ENCODE measurements around the gene TRPC4.

The TRPC4 gene

DNA sequence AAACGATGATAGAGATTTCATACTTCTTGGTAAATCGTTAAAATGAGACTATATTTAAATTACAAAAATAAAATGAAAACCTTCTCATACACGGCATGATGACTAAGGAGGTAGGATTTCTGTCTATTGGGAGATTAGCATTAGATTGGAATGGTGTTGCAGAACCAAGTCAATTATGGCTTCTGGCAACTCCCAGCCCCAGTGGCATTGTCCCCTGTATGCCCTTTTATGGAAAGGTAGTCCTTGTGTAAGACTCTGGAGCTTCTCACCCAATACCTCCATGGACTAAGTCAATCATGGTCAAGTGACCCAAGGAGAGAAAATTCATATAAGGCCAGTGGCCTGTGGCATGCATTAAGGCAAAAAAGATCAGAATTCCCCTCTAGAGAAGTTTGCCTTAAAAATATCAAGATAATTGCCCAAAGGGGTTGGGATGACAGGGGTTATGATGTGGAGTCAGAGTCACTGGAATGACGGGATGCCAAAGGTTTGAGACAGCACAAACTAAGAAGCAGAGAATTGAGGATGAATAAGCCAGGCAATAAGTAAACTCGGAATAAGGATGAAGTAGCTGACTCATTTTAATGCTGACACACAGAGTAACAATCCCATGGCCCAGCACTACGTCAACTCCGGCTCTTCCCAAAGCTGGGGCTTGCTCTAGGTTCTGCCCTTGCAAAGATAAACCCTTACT lies 213.2 kb downstream of the TRPC4 start:
- TF ChIP-seq RAD21 (IDR thresholded peaks at IDR 0.05; ENCODE audit: low read depth) (no peak), TAF1 (IDR thresholded peaks at IDR 0.05; ENCODE audit: low read depth) (no peak), ZBTB7A (IDR thresholded peaks at IDR 0.05; ENCODE audit: low read depth) (no peak), TCF12 (IDR thresholded peaks at IDR 0.05; ENCODE audit: low read depth) (no peak), EGR1 (IDR thresholded peaks at IDR 0.05) (no peak), CEBPB (IDR thresholded peaks at IDR 0.05) (no peak), CREB1 (IDR thresholded peaks at IDR 0.05; ENCODE audit: low read depth) (no peak), NFIC (IDR thresholded peaks at IDR 0.05) (no peak)

DNA sequence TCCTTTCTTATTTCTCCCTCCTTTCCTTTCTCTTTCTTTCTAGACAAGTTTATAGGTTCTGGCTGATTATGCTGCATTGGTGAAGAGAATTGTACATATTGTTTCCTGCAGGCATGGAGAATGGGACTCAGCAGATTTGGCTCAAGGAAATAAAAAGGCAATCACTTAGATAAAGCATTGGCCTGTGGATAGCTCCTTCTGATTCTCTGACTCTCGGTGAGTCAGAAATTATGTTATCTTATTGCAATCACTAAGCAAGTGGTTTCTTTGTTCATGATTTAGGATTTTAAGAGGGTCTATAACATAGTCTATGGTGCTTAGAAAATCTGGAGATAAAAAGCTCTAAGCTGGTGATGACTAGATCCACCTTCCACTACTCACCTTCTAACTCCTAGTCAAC lies 217.0 kb downstream of the TRPC4 start:
- no peak for TF ChIP-seq TAF1 (IDR thresholded peaks at IDR 0.05; ENCODE audit: low read depth)
- TF ChIP-seq EGR1 (IDR thresholded peaks at IDR 0.05) = no peak
- TF ChIP-seq, protein P1, sequence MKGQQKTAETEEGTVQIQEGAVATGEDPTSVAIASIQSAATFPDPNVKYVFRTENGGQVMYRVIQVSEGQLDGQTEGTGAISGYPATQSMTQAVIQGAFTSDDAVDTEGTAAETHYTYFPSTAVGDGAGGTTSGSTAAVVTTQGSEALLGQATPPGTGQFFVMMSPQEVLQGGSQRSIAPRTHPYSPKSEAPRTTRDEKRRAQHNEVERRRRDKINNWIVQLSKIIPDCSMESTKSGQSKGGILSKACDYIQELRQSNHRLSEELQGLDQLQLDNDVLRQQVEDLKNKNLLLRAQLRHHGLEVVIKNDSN (IDR thresholded peaks at IDR 0.05) = no peak
- TF ChIP-seq, protein P2, sequence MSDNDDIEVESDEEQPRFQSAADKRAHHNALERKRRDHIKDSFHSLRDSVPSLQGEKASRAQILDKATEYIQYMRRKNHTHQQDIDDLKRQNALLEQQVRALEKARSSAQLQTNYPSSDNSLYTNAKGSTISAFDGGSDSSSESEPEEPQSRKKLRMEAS (IDR thresholded peaks at IDR 0.05) = no peak
- TF ChIP-seq, protein P3, sequence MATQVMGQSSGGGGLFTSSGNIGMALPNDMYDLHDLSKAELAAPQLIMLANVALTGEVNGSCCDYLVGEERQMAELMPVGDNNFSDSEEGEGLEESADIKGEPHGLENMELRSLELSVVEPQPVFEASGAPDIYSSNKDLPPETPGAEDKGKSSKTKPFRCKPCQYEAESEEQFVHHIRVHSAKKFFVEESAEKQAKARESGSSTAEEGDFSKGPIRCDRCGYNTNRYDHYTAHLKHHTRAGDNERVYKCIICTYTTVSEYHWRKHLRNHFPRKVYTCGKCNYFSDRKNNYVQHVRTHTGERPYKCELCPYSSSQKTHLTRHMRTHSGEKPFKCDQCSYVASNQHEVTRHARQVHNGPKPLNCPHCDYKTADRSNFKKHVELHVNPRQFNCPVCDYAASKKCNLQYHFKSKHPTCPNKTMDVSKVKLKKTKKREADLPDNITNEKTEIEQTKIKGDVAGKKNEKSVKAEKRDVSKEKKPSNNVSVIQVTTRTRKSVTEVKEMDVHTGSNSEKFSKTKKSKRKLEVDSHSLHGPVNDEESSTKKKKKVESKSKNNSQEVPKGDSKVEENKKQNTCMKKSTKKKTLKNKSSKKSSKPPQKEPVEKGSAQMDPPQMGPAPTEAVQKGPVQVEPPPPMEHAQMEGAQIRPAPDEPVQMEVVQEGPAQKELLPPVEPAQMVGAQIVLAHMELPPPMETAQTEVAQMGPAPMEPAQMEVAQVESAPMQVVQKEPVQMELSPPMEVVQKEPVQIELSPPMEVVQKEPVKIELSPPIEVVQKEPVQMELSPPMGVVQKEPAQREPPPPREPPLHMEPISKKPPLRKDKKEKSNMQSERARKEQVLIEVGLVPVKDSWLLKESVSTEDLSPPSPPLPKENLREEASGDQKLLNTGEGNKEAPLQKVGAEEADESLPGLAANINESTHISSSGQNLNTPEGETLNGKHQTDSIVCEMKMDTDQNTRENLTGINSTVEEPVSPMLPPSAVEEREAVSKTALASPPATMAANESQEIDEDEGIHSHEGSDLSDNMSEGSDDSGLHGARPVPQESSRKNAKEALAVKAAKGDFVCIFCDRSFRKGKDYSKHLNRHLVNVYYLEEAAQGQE (IDR thresholded peaks at IDR 0.05; ENCODE audit: low read depth) = no peak
- TF ChIP-seq ZBTB7A (IDR thresholded peaks at IDR 0.05; ENCODE audit: low read depth) = no peak
- TF ChIP-seq TEAD4 (IDR thresholded peaks at IDR 0.05) = no peak
- no peak for TF ChIP-seq FOXM1 (IDR thresholded peaks at IDR 0.05; ENCODE audit: borderline replicate concordance, low read depth)
- TF ChIP-seq CREB1 (IDR thresholded peaks at IDR 0.05; ENCODE audit: low read depth) = no peak
- TF ChIP-seq TCF12 (IDR thresholded peaks at IDR 0.05; ENCODE audit: low read depth) = no peak
- no peak for TF ChIP-seq YY1 (IDR thresholded peaks at IDR 0.05; ENCODE audit: low read depth)
- no peak for TF ChIP-seq NFIC (IDR thresholded peaks at IDR 0.05)

DNA sequence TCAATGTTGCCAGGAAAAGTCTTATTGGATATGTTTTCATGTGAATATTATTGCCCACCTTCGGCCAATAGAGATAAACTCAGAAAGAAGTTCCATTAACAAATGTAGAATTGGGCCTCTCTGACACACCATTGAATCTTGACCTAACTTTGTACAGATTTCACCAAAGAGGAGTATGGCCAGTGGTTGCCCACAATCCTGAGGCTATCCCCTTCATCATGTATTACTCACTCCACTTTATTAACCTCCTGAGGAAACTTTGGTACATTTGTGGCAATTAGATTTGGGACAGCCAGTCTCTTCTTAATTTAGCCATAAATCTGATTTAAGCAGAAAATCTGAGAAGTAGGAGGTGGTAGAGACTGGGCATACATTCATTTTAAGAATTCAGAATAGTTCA lies 217.7 kb downstream of the TRPC4 start:
- TF ChIP-seq RAD21 (IDR thresholded peaks at IDR 0.05; ENCODE audit: low read depth) (no peak), ZBTB7A (IDR thresholded peaks at IDR 0.05; ENCODE audit: low read depth) (no peak)

DNA sequence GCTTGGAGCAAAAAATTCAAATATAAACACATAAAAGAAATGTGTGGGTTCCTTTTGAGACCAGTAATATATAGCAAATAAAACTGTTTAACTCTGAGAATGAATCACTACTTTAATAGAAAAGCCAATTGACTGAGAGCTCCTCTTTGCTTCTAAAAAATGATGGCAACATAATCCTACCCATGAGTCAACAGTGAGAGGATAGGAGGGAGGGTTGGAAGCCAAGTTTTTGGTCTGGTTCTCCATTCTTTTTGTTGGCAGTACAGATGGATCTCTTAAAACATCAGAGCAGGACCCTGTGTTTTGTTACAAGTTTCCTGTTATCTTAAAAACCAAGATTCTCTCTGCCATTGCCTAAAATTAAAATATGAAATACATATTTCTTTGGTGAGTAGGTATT lies 221.0 kb downstream of the TRPC4 start:
- TF ChIP-seq EP300 (IDR thresholded peaks at IDR 0.05; ENCODE audit: borderline replicate concordance) = no peak
- no peak for TF ChIP-seq TEAD4 (IDR thresholded peaks at IDR 0.05)
- TF ChIP-seq, protein P1 (IDR thresholded peaks at IDR 0.05) = no peak
- TF ChIP-seq, protein P3 (IDR thresholded peaks at IDR 0.05; ENCODE audit: low read depth) = no peak
- no peak for TF ChIP-seq YY1 (IDR thresholded peaks at IDR 0.05; ENCODE audit: low read depth)
- no peak for TF ChIP-seq TAF1 (IDR thresholded peaks at IDR 0.05; ENCODE audit: low read depth)
- no peak for TF ChIP-seq FOXM1 (IDR thresholded peaks at IDR 0.05; ENCODE audit: borderline replicate concordance, low read depth)
- TF ChIP-seq ZBTB7A (IDR thresholded peaks at IDR 0.05; ENCODE audit: low read depth) = no peak
- TF ChIP-seq, protein P2 (IDR thresholded peaks at IDR 0.05) = no peak
- no peak for TF ChIP-seq NFIC (IDR thresholded peaks at IDR 0.05)
- no peak for TF ChIP-seq EGR1 (IDR thresholded peaks at IDR 0.05)
- no peak for TF ChIP-seq RAD21 (IDR thresholded peaks at IDR 0.05; ENCODE audit: low read depth)
- no peak for TF ChIP-seq TCF12 (IDR thresholded peaks at IDR 0.05; ENCODE audit: low read depth)
- no peak for TF ChIP-seq CREB1 (IDR thresholded peaks at IDR 0.05; ENCODE audit: low read depth)
- TF ChIP-seq CEBPB (IDR thresholded peaks at IDR 0.05) = no peak

DNA sequence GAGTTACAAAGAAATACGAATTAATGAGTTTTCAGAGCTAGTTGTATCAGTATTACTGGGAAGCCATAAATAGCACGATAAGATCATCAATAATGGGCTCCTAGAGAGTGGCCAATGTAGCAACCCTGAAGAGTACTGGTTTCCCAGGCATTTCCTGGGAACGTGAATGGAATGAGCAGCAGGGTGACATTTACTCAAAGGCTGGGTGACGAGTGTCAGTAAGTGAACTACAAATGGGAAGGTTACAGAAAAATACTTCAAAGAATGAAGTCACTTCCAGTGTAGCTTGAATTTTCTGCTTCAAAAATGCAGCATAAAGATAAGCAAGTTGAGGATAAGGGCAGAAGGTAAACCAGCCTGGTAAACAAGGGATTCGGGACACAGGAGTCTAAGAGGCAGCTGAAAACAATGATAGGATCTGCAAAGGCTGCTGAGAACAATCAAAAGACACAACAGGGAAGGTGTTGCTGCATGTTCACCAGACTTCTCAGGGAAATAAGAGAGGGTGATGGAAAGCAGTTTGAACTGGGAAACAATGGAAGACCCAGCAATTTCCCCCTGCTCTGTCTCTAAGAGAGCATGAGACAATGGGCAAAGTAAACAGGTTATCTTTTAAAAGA lies 222.4 kb downstream of the TRPC4 start:
- TF ChIP-seq EGR1 (IDR thresholded peaks at IDR 0.05) = no peak
- TF ChIP-seq, protein P1 (IDR thresholded peaks at IDR 0.05) = no peak
- TF ChIP-seq ZBTB7A (IDR thresholded peaks at IDR 0.05; ENCODE audit: low read depth) = no peak
- TF ChIP-seq FOXM1 (IDR thresholded peaks at IDR 0.05; ENCODE audit: borderline replicate concordance, low read depth) = no peak
- no peak for TF ChIP-seq RAD21 (IDR thresholded peaks at IDR 0.05; ENCODE audit: low read depth)
- TF ChIP-seq, protein P2 (IDR thresholded peaks at IDR 0.05) = no peak
- TF ChIP-seq TAF1 (IDR thresholded peaks at IDR 0.05; ENCODE audit: low read depth) = no peak
- no peak for TF ChIP-seq CEBPB (IDR thresholded peaks at IDR 0.05)
- TF ChIP-seq CREB1 (IDR thresholded peaks at IDR 0.05; ENCODE audit: low read depth) = no peak
- no peak for TF ChIP-seq YY1 (IDR thresholded peaks at IDR 0.05; ENCODE audit: low read depth)
